GM19372 (cell line): ENCODE data around the gene PNMA1.
"Not testable (repeated sequence)": the region's sequence is repeated elsewhere in the genome, so short reads cannot be mapped to it uniquely, and the experiment has no call there.

Experiments used
- ATAC-seq: cut with Tn5 transposase; IDR thresholded peaks from one replicate; pipeline ENCODE4 v1.9.1; 2021; ENCODE audit warnings: mild to moderate bottlenecking, low read depth, moderate library complexity; ENCODE audit not compliant: unreplicated experiment

Gene PNMA1

GRCh38 chr14:73718418-73719251, 4.5 kb upstream of the PNMA1 start:
- no peak for ATAC-seq

DNA sequence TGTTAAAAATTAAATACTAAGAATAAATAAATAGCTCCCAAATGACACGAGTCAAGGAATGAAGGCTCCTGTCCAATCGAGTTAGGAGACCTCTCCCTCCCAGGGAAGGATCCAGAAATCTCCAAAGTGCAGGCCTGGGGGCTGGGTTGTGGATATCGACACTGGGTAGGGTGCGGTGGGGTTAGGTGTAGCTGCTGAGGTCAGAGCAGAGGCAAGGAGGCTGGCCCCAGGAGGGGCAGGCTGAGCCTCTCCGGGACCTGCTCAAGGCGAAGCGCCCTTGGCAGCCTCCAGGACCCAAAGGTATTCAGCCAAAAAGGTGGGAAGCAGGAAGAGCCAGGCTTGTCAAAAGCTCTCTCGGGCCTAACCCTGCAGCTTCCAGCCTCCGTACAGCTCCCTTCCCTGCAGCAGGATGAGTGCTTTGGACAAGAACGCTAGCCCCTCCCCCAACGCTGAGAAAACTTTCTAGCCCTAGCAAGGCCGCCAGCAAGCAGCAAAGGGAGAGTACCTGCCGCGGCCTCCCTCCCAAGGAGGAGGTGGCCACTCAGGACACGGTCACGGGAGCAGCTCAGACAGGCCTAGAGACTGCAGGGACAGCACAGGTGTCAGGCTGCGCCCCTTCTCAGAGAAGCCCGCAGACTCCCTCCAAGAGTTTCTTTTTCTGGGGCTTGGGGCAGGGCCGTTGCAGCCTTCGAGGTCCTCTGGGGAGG, 3.7 kb upstream of the PNMA1 start:
- no peak for ATAC-seq

DNA sequence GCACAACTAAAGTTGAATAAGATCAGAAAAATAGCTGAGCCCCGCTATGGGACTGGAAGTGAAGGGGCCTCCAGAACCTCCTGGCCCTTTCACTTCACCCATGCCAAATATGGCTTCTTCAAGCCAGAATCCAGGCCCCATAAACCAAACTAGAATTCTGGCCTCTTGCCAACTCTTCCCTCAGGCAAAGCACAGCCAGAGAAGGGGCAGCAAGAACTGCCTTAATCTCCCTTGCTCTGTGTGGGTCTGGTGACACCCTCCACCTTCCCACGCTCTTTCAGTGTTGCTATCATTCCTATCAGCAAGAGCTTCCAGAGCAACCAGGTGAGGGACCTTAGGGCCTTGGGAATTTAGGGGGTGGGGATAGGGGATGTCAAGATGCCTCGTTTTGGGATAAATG, 3.1 kb upstream of the PNMA1 start:
- ATAC-seq: no peak

DNA sequence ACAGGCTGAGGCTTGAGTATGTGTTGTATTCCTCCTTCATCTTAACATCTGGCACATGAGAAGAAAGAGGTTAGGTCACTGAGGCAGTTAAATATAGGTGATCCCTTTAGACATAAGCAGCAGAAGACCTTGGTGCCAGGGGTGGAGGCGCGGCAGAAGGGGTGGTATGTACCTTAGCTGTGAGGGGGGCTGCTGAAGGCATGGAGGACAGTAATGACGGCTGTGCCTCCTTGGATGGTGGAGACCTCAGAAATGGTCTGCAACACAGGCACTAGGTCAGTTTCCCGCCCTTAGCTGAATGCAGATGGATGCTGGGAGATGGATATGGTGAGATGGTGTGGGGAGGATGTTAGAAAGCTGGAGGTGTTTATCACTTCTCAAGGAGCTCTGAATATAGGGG, 1.5 kb upstream of the PNMA1 start:
- ATAC-seq: no peak

DNA sequence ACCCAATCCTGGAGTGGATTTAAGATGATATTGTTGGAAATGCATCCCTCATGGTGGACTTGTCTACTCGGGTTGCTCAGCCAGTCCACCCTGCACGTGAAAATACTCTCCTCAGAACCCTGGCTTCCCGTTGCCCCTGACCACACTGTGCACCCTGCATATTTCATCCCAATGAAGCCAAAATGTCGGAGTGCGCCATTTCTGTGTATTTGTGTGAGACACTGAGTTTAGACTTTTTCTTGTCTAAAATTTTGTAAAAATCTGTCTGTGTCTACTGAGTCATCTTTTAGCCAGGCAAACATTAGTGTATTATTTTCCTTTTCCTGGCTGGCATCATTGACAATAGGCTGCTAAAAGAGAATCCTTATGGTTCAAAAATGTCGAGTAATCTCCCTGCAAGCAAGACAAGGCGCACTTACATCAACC, 485 bp upstream of the PNMA1 start:
- ATAC-seq: peak; percentile 7

DNA sequence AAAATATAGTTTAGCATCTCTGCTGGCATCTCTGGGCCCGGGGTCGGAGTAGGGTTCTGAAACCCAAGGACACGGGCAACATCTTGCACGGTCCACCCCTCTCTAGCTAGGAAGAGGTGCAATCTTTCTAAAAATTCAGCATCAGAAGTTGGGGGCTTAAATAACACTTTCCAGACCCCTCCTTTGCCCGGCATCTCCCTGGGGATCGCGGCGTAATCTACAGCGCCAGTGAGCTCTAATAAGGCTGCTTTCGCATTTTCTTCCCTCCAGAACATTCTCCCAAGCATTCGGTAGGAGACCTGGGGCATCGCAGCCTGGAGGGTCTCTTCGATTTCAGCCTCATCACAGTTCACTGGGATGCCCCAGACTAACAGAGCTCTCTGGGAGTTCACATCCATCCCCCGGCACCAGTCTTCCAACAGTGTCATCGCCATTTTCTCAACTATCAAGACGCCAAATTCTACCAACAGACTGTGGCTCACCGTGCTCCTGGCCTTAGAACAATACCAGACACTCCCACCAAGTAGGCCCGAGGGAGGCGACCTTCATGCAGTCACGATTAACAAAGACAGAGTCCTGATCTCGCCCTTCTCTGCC, 880 bp downstream of the PNMA1 start:
- no peak for ATAC-seq

DNA sequence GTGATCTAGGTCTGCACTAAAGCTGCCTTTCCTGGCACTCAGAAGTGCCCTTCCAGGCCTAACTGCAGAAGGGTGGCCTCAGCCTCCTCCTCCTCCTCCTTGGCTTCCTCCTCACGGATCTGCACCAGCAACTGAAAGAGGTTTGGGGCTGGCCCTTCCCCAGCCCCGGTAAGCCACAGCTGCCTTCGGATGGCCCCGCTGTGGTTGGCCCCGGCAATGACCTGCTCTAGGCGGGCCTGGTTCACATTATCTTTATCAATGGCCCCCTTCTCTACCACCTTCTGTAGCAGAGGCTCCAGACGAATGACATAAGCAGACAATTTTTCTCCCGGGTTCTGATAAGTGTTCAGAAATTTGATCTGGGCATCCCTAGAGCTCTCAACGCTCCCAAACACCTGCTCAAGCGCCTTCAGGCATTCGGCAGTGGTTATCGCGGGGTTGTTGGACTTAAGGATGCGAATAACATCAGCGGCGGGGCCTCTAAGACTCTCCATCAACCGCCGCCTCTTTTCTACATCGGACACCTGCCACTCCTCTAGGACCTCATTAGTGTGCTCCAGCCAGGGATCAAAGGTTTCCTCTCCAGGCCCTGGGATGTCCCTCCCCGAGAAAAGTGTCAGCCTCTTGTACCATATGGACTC, 1.5 kb downstream of the PNMA1 start:
- ATAC-seq: no peak

DNA sequence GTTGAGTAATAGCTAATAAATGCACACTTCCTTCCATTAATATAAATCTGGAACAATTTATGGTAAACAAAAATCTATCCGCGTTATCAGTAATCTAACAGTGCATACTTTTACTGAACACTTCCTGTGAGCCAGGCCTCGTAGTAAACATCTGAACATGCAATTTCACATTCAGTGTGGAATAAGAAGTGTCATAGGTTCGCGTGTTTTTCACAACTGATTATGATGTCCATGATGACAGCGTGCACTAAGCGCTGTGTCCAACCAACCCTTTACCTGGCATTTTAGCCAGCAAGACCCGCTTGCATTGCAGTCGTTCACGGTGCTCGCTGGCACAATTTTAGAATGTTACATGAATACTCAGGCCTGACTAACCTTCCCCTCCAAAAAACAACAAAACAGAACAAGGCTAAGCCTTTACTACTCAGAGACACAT, 2.1 kb downstream of the PNMA1 start:
- no peak for ATAC-seq

- no peak for ATAC-seq
Observed at GRCh38 chr14:73710737-73711136, 3.4 kb downstream of the PNMA1 start.

- ATAC-seq: no peak
Observed at GRCh38 chr14:73709904-73710469, 4.2 kb downstream of the PNMA1 start.

DNA sequence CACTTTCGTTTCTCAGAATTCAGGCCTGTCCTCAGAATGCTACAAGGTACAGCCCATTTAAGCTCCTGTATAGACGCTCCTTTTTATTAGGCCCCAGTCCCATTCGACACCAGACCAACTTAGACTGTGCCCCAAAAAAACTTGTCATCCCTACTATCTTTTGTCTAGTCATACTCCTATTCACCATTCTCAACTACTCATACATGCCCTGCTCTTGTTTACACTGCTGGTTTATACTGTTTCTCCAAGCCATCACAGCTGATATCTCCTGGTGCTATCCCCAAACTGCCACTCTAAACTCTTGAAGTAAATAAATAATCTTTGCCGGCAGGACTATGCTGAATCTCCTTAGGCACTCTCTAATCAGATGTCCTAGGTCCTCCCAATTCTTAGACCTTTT, 6.1 kb downstream of the PNMA1 start:
- not testable (repeated sequence) for ATAC-seq

- no peak for ATAC-seq
Observed at GRCh38 chr14:73700325-73700724, 13.9 kb downstream of the PNMA1 start.

- peak; percentile 60 for ATAC-seq
Observed at GRCh38 chr14:73696466-73697400, 17.5 kb downstream of the PNMA1 start.

DNA sequence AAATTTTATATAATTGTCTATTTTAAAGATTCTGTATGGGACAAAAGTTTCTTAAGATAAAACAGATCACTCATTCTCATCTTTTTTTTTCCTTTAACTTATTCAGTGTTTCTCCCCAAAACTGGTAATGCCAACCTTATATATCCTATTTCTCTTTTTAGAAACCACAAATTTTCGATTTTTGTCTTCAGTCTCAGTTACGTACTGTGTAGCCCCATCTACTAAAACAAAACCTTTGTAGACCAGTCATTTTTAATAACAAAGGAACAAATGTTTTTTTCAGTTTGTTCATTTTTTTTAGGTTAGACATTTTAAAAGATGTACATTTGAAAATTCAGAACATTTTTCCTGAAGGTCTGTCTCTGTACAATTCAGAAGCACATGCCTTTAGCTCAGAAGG, 18.2 kb downstream of the PNMA1 start:
- no peak for ATAC-seq

- no peak for ATAC-seq
Observed at GRCh38 chr14:73695082-73695481, 19.1 kb downstream of the PNMA1 start.

GRCh38 chr14:73694083-73694482, 20.1 kb downstream of the PNMA1 start:
- no peak for ATAC-seq

DNA sequence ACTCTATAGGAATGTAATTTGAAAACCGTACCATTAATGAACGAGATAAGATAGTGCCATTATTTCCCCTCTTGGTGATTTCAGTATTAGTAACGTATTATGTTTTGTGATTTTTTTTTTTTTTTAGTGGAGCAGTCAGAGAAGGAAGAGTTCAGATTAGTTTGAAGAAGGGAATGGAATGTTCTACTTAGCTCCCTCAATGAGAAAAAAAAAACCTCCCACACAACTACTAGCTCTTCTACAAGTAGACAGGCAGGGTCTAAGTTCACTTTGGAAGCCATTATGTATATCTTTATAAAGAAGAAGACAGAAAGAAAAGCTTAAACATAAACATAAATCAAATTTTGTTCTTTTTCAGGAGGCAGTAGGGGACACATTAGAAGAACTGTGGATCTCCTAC, 27.3 kb downstream of the PNMA1 start:
- ATAC-seq: no peak

GRCh38 chr14:73685328-73685727, 28.9 kb downstream of the PNMA1 start:
- ATAC-seq: no peak

DNA sequence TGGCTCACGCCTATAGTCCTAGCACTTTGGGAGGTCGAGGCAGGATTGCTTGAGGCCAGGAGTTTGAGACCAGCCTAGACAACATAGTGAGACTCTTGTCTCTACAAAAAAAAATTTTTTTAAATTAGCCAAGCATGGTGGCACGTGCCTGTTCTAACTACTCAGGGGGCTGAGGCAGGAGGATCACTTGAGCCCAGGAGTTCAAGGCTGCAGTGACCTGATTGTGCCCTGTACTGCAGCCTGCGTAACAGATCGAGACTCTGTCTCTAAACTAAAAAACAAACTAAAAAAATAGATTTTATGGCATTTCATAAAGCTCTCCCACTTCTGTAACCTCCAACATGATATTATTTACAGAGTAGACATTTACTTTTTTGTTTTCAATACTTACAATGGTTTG, 29.6 kb downstream of the PNMA1 start:
- ATAC-seq: no peak

DNA sequence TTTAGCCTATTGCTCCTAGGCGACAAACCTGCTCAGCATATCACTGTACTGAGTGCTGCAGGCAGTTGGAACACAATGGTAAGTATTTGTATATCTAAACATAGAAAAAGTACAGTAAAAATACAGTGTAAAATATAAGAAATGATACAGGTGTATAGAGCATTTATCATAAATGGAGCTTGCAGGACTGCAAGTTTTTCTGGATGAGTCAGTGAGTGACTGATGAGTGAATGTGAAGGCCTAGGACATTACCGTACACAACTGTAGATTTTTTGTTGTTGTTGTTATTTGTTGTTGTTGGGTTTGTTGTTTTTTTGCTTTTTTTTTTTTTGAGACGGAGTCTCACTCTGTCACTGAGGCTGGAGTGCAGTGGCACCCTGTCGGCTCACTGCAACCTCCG, 33.4 kb downstream of the PNMA1 start:
- no peak for ATAC-seq
